Suprapubic skin (tissue), 4 donors: ENCODE measurements around the gene NCKAP5.

ENCODE experiments used
- POLR2A ChIP-seq, 2 donors: fragments of 450-650 bp; IDR thresholded peaks; one replicate each; pipeline ENCODE4 v1.6.1; 2017; ENCODE audit warnings: antibody characterized with exemption in 2 of 2, mild to moderate bottlenecking in 2 of 2, moderate library complexity in 2 of 2
- POLR2AphosphoS5 ChIP-seq, 3 donors: sonication (generic); formaldehyde crosslinking; IDR thresholded peaks; one replicate each; pipeline ENCODE4 v1.6.1; 2017; ENCODE audit warnings: antibody characterized with exemption in 3 of 3
- TF ChIP-seq, protein P1 (sequence below), 2 donors: fragments of 200-600 bp in 1 of 2; fragments of 450-650 bp in 1 of 2; sonication (generic) in 1 of 2; IDR thresholded peaks; one replicate each; pipeline ENCODE4 v1.5.1; 2016 to 2019; ENCODE audit warnings: antibody characterized with exemption in 2 of 2, mild to moderate bottlenecking in 1 of 2, moderate library complexity in 1 of 2

DNA sequence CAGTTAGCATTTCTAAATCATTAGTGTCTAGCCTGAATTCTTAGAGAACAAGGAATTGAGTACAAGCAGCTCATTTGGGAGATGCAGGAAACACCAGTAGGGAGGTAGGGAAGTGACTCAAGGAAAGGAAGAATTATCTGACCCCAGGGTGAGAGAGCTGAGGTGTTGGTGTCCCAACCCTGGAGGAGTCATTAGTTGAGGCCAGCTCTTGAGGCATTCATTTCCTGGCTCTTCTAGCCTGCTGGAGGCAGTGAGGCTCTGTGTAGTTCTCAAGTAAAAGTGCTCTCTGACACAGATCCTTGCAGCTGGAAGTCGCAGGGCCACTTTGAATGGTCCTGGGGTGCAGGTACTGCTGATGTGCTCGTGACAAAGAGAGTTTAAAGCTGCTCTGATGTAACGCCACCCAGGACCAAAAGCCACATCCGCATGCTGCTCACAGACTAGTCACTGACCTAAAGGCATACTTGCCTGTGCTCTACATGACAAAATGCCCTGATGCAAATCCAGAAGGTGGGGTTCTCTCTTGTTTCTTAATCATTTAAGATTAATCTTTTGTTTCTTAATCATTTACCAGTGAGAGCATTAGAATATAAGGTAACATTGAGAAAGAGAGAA is 598.8 kb downstream of the NCKAP5 start:
- TF ChIP-seq POLR2A (IDR thresholded peaks at IDR 0.05) (no peak), POLR2AphosphoS5 (IDR thresholded peaks at IDR 0.05) (no peak)
- TF ChIP-seq, protein P1, sequence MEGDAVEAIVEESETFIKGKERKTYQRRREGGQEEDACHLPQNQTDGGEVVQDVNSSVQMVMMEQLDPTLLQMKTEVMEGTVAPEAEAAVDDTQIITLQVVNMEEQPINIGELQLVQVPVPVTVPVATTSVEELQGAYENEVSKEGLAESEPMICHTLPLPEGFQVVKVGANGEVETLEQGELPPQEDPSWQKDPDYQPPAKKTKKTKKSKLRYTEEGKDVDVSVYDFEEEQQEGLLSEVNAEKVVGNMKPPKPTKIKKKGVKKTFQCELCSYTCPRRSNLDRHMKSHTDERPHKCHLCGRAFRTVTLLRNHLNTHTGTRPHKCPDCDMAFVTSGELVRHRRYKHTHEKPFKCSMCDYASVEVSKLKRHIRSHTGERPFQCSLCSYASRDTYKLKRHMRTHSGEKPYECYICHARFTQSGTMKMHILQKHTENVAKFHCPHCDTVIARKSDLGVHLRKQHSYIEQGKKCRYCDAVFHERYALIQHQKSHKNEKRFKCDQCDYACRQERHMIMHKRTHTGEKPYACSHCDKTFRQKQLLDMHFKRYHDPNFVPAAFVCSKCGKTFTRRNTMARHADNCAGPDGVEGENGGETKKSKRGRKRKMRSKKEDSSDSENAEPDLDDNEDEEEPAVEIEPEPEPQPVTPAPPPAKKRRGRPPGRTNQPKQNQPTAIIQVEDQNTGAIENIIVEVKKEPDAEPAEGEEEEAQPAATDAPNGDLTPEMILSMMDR (IDR thresholded peaks at IDR 0.05): no peak
